ENCODE measurements around the gene SETD1B. TPM values are rescaled to one million over a fixed set of nuclear protein-coding genes. Genes with fewer than 3 reads are reported as not detected.

The SETD1B gene
- total and polyA plus RNA-seq, 9 donors, result 6.2 to 44.6 (median 28.6) TPM

DNA sequence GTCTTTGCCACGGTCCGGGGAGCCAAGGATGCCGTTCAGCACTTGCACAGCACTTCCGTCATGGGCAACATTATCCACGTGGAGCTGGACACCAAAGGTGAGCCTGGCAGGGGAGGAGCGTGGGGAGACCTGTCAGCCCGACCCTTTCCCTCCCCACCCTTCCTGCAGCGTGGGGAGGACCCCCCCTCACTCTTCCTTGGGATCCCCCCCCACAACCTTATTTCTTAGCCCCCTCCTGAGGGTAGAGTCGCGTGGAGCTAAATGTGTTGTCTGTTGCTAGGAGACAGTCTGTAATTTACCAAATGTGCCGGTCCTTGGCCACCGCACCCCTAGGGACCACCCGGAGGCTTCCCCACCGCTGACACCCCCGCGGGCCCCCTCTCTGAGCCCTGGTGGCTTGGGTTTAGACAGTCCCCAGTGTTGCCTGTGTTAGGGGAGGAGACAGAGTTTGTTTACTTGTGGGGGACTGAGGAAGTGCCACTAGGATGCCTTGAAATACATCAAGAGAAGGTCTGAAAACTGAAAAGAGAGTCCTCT lies 2.3 kb downstream of the SETD1B start:
- Histone ChIP-seq H3K27ac (peak overlapping the region in 1 of 2 donors; percentile 25), H3K9me3 (no peaks in the 10 kb centered on the region), H3K4me3 (peak overlapping the region; percentile 77), H3K36me3 (no peaks in the 10 kb centered on the region), H3K4me1 (ENCODE audit: insufficient read depth) (peaks cover 8% of the 10 kb centered on the region), H3K27me3 (no peaks in the 10 kb centered on the region)
- TF ChIP-seq CTCF (IDR thresholded peaks at IDR 0.05) (no peak), EP300 (IDR thresholded peaks at IDR 0.05) (no peak), POLR2A (IDR thresholded peaks at IDR 0.05) (no peak)
- intact Hi-C loops (cut with DNase I), result loop anchor here in 1 of 4 donors (10.0 kb wide), 1 partner anchor 319 kb away; no protein-coding TSS in a partner anchor
- peak in 2 of 5 donors; percentile 12 to 29 for DNase-seq
- 3 to 8% (median 5%) methylated on average over 16 of the region's 16 CpGs for WGBS, 3 donors

- no peak for TF ChIP-seq POLR2A (IDR thresholded peaks at IDR 0.05)
- no peak for TF ChIP-seq CTCF (IDR thresholded peaks at IDR 0.05)
- TF ChIP-seq EP300 (IDR thresholded peaks at IDR 0.05), result no peak
- intact Hi-C loops (cut with DNase I), result loop anchor here in 1 of 4 donors (10.0 kb wide), 1 partner anchor 318 kb away; no protein-coding TSS in a partner anchor
- H3K27ac ChIP-seq, result peak overlapping the region in 1 of 2 donors; percentile 25
- H3K4me1 ChIP-seq (ENCODE audit: insufficient read depth), result peaks cover 8% of the 10 kb centered on the region
- peak overlapping the region; percentile 77 for H3K4me3 ChIP-seq
- peak in 2 of 5 donors; percentile 8 to 19 for DNase-seq
- H3K36me3 ChIP-seq, result no peaks in the 10 kb centered on the region
- no peaks in the 10 kb centered on the region for H3K9me3 ChIP-seq
- no peaks in the 10 kb centered on the region for H3K27me3 ChIP-seq
- 29 to 33% (median 31%) methylated on average over 21 of the region's 21 CpGs for WGBS, 3 donors
Observed at GRCh38 chr12:121806546-121807423, 3.0 kb downstream of the SETD1B start.

GRCh38 chr12:121807642-121808347 lies 4.0 kb downstream of the SETD1B start:
- H3K4me3 ChIP-seq, result no peak overlapping the region

More at GRCh38 chr12:121807642-121808347, 4.0 kb downstream of the SETD1B start:
- no peaks in the 10 kb centered on the region for H3K27me3 ChIP-seq
- TF ChIP-seq POLR2A (IDR thresholded peaks at IDR 0.05) (no peak), EP300 (IDR thresholded peaks at IDR 0.05) (no peak), CTCF (IDR thresholded peaks at IDR 0.05) (no peak)
- H3K9me3 ChIP-seq, result no peaks in the 10 kb centered on the region
- peaks cover 8% of the 10 kb centered on the region for H3K4me1 ChIP-seq (ENCODE audit: insufficient read depth)
- intact Hi-C loops (cut with DNase I), result loop anchor here in 1 of 4 donors (10.0 kb wide), 1 partner anchor 317 kb away; no protein-coding TSS in a partner anchor
- no peaks in the 10 kb centered on the region for H3K36me3 ChIP-seq
- DNase-seq, result no peak
- WGBS, 3 donors, result 77 to 82% (median 78%) methylated on average over 14 of the region's 14 CpGs
- H3K27ac ChIP-seq, result no peak overlapping the region
